GM10847 (cell line): ENCODE measurements around the gene BACH2.

ENCODE experiments used
- POLR2A ChIP-seq: IDR thresholded peaks from 2 replicates; pipeline ENCODE4 v1.6.1; 2011; ENCODE audit not compliant: insufficient read length; ENCODE audit errors: extremely low read depth

Gene BACH2

GRCh38 chr6:90233213-90233612 is 63.4 kb downstream of the BACH2 start:
- TF ChIP-seq POLR2A: no peak

GRCh38 chr6:90231798-90232197 is 64.8 kb downstream of the BACH2 start:
- no peak for TF ChIP-seq POLR2A

- no peak for TF ChIP-seq POLR2A
These were observed 65.3 kb downstream of the BACH2 start for GRCh38 chr6:90231308-90231707.

- no peak for TF ChIP-seq POLR2A
These were observed 66.0 kb downstream of the BACH2 start for GRCh38 chr6:90230548-90231215.

GRCh38 chr6:90229331-90230010 is 67.2 kb downstream of the BACH2 start:
- no peak for TF ChIP-seq POLR2A

- no peak for TF ChIP-seq POLR2A
These were observed 69.0 kb downstream of the BACH2 start for GRCh38 chr6:90227673-90228072.

- TF ChIP-seq POLR2A: no peak
These were observed 69.4 kb downstream of the BACH2 start for GRCh38 chr6:90227213-90227612.

GRCh38 chr6:90226257-90226656 is 70.4 kb downstream of the BACH2 start:
- TF ChIP-seq POLR2A: no peak

GRCh38 chr6:90224196-90224595 is 72.4 kb downstream of the BACH2 start:
- no peak for TF ChIP-seq POLR2A

GRCh38 chr6:90222724-90223198 is 73.9 kb downstream of the BACH2 start:
- TF ChIP-seq POLR2A: no peak

GRCh38 chr6:90222008-90222407 is 74.6 kb downstream of the BACH2 start:
- no peak for TF ChIP-seq POLR2A

GRCh38 chr6:90221403-90221802 is 75.2 kb downstream of the BACH2 start:
- no peak for TF ChIP-seq POLR2A

- TF ChIP-seq POLR2A: no peak
These were observed 76.4 kb downstream of the BACH2 start for GRCh38 chr6:90220273-90220672.

GRCh38 chr6:90219209-90219985 is 77.2 kb downstream of the BACH2 start:
- TF ChIP-seq POLR2A: no peak

- TF ChIP-seq POLR2A: no peak
These were observed 77.8 kb downstream of the BACH2 start for GRCh38 chr6:90218959-90219208.

GRCh38 chr6:90217506-90218127 is 79.0 kb downstream of the BACH2 start:
- TF ChIP-seq POLR2A: no peak
